ENCODE results near the gene IQGAP2.

- no peak for TF ChIP-seq CTCF (IDR thresholded peaks at IDR 0.05; ENCODE audit: control extremely low read depth in 1 of 3, insufficient read depth in 1 of 3, low read depth in 1 of 3, low read length in 3 of 3)
- TF ChIP-seq SUZ12 (IDR thresholded peaks at IDR 0.05; ENCODE audit: low read length), result no peak
- TF ChIP-seq TAF1 (IDR thresholded peaks at IDR 0.05; ENCODE audit: low read depth, low read length), result no peak
- no peak for TF ChIP-seq EZH2 (IDR thresholded peaks at IDR 0.05; ENCODE audit: low read depth, low read length, severe bottlenecking)
- no peak for TF ChIP-seq MAFK (IDR thresholded peaks at IDR 0.05; ENCODE audit: low read depth, low read length)
- TF ChIP-seq SP4 (IDR thresholded peaks at IDR 0.05; ENCODE audit: low read length), result no peak
- no peak for TF ChIP-seq CREB1 (IDR thresholded peaks at IDR 0.05)
- no peak for TF ChIP-seq POLR2A (IDR thresholded peaks at IDR 0.05; ENCODE audit: control extremely low read depth in 1 of 2, low read depth in 2 of 2, low read length in 2 of 2)
- no peak for TF ChIP-seq ZNF274 (IDR thresholded peaks at IDR 0.05; ENCODE audit: borderline replicate concordance, extremely low read depth, low read length)
Measured at GRCh38 chr5:76604838-76605237, 201.8 kb downstream of the IQGAP2 start.

Data from H1 (cell line).